ENCODE data around the gene GRHPR.

DNA sequence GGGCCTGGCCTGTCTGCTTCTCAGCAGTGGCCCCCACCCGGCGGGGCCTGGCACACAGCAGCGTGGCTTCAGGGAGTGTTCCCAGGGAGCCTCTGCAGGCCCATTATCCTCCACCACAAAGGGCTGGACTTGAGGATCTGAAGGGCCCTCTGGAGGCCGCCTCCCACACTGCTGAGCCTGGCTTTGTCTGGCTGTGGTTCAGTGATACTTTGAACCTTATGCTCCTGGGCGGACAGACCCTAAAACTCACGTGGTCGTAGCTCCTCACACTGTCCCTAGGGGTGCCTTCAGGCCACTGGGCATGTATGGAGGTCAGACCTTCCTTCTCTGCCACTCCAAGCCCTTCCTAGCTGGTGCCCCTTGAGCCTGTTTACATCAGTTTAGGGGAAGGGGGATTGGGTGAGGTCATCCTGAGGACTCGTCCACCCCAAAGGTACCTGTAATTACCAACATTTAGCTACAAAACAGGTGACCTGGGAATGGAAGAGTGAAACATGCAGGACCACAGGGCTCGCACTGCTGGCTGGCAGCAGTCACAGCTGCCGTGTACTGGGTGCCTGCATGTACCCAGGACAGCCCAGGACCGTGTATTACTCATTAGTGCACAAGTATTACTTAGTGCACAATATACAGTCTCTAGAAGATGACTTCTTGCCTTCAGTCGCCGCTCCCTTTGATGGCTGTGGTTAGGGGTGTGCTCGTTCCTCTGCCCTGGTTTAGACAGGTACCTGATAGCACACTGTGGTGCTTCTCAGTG, 8.5 kb downstream of the GRHPR start:
- no peak for TF ChIP-seq BMI1 (IDR thresholded peaks at IDR 0.05; ENCODE audit: borderline replicate concordance)
- TF ChIP-seq RAD51 (IDR thresholded peaks at IDR 0.05), result no peak
- TF ChIP-seq EGR1 (IDR thresholded peaks at IDR 0.05; ENCODE audit: borderline replicate concordance in 1 of 2, low read depth in 2 of 2, low read length in 2 of 2), result no peak
- no peak for TF ChIP-seq USF1 (IDR thresholded peaks at IDR 0.05; ENCODE audit: borderline replicate concordance, extremely low read length, insufficient read depth, low read depth, low read length)
- no peak for TF ChIP-seq BACH1 (IDR thresholded peaks at IDR 0.05; ENCODE audit: borderline replicate concordance)
- no peak for TF ChIP-seq RFX5 (IDR thresholded peaks at IDR 0.05; ENCODE audit: low read depth, low read length)

Measured in GM12878 (cell line).